ENCODE measurements around the gene RBFOX2. TPM values are rescaled to one million over a fixed set of nuclear protein-coding genes. Genes with fewer than 3 reads are reported as not detected.

RBFOX2 gene
- total RNA-seq, 1 experiment from 2014 or later: 81.1 TPM

DNA sequence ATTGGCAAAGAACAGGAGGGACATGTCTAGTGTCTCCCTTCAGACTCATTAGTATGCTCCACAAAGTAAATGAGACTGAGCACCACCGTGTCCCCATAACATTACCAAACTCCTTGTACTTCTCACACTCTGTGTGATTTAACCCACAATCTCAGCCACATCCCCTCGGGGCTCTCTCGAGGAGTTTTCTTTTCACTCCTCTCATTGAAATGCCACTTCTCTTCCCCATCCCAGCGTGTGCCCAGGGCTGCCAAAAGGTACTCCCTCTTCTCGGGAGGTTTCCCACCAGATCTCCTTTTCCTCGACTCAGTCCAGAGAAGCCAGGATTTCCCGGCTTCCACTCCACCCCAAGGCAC lies 1.1 kb downstream of the RBFOX2 start:
- H3K4me3 ChIP-seq (ENCODE audit: low read depth in 2 of 2, low read length in 2 of 2): peak overlapping the region; percentile 80 to 86
- ATAC-seq (no peak), DNase-seq (ENCODE audit: low read depth, low spot score) (no peak)
- peak overlapping the region; percentile 84 for H3K27ac ChIP-seq (ENCODE audit: low read length)
- no peaks in the 10 kb centered on the region; the same call in none of the 2 replicates for H3K36me3 ChIP-seq (ENCODE audit: control insufficient read depth, insufficient read depth, low read length)
- CTCF ChIA-PET: interaction anchor here (2.3 kb wide), 1 partner anchor 38 kb away, joined by 21 read pairs; no protein-coding TSS in a partner anchor
- H3K9me3 ChIP-seq (ENCODE audit: control insufficient read depth, insufficient read depth, low read depth, low read length): no peaks in the 10 kb centered on the region
- BruUV-seq (replicated peaks): TSS peak; percentile 80
- POLR2A ChIA-PET: no interaction called here
- in situ Hi-C loops (cut with HindIII; ENCODE audit: low pct_unique_long_range_greater_than_20kb, low sequenced_read_pairs): no loop called here
- H3K27me3 ChIP-seq (ENCODE audit: control insufficient read depth, insufficient read depth, low read length): no peaks in the 10 kb centered on the region
- intact Hi-C loops (cut with micrococcal nuclease; ENCODE audit: unreplicated experiment): no loop called here
- H3K4me1 ChIP-seq (ENCODE audit: control insufficient read depth, insufficient read depth, low read length): peaks cover 10% of the 10 kb centered on the region
- TF ChIP-seq, protein P1, sequence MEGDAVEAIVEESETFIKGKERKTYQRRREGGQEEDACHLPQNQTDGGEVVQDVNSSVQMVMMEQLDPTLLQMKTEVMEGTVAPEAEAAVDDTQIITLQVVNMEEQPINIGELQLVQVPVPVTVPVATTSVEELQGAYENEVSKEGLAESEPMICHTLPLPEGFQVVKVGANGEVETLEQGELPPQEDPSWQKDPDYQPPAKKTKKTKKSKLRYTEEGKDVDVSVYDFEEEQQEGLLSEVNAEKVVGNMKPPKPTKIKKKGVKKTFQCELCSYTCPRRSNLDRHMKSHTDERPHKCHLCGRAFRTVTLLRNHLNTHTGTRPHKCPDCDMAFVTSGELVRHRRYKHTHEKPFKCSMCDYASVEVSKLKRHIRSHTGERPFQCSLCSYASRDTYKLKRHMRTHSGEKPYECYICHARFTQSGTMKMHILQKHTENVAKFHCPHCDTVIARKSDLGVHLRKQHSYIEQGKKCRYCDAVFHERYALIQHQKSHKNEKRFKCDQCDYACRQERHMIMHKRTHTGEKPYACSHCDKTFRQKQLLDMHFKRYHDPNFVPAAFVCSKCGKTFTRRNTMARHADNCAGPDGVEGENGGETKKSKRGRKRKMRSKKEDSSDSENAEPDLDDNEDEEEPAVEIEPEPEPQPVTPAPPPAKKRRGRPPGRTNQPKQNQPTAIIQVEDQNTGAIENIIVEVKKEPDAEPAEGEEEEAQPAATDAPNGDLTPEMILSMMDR (IDR thresholded peaks at IDR 0.05): no peak
- TF ChIP-seq SIN3A (IDR thresholded peaks at IDR 0.05; ENCODE audit: borderline replicate concordance, insufficient read depth, low read depth, low read length) (no peak), TCF7L2 (IDR thresholded peaks at IDR 0.05; ENCODE audit: low read depth, low read length) (no peak), POLR2AphosphoS5 (IDR thresholded peaks at IDR 0.05; ENCODE audit: low read depth, low read length) (no peak)
- TF ChIP-seq, protein P2, sequence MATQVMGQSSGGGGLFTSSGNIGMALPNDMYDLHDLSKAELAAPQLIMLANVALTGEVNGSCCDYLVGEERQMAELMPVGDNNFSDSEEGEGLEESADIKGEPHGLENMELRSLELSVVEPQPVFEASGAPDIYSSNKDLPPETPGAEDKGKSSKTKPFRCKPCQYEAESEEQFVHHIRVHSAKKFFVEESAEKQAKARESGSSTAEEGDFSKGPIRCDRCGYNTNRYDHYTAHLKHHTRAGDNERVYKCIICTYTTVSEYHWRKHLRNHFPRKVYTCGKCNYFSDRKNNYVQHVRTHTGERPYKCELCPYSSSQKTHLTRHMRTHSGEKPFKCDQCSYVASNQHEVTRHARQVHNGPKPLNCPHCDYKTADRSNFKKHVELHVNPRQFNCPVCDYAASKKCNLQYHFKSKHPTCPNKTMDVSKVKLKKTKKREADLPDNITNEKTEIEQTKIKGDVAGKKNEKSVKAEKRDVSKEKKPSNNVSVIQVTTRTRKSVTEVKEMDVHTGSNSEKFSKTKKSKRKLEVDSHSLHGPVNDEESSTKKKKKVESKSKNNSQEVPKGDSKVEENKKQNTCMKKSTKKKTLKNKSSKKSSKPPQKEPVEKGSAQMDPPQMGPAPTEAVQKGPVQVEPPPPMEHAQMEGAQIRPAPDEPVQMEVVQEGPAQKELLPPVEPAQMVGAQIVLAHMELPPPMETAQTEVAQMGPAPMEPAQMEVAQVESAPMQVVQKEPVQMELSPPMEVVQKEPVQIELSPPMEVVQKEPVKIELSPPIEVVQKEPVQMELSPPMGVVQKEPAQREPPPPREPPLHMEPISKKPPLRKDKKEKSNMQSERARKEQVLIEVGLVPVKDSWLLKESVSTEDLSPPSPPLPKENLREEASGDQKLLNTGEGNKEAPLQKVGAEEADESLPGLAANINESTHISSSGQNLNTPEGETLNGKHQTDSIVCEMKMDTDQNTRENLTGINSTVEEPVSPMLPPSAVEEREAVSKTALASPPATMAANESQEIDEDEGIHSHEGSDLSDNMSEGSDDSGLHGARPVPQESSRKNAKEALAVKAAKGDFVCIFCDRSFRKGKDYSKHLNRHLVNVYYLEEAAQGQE (IDR thresholded peaks at IDR 0.05; ENCODE audit: insufficient read depth in 1 of 2, low read depth in 2 of 2, low read length in 1 of 2): no peak

DNA sequence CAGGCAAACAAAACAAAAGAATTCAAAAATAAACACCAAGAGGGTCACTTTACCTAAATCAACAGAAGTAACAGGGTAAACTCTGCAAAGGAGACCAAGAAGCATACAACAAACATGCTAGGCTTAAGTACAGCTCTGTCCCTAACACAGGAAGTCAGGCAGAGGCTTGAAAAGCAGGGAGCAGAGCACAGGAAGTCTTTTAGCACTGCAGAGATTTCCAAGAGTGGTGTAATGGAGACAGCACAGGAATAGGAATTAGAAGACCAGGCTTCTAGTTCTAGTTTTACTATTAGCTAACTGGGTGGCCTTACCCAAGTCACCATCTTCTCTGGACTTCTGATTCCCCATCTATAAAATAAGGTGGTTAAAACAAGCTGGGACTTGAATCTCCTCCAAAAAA lies 1.9 kb downstream of the RBFOX2 start:
- no peaks in the 10 kb centered on the region for H3K27me3 ChIP-seq (ENCODE audit: control insufficient read depth, insufficient read depth, low read length)
- peaks cover 10% of the 10 kb centered on the region for H3K4me1 ChIP-seq (ENCODE audit: control insufficient read depth, insufficient read depth, low read length)
- no TSS peak for BruUV-seq (replicated peaks)
- ChIA-PET CTCF (no interaction called here), POLR2A (interaction anchor here (0.8 kb wide), 1 partner anchor 36 kb away, joined by 9 read pairs; no protein-coding TSS in a partner anchor)
- intact Hi-C loops (cut with micrococcal nuclease; ENCODE audit: unreplicated experiment) (no loop called here), in situ Hi-C loops (cut with HindIII; ENCODE audit: low pct_unique_long_range_greater_than_20kb, low sequenced_read_pairs) (no loop called here)
- peak overlapping the region; percentile 84 for H3K27ac ChIP-seq (ENCODE audit: low read length)
- H3K4me3 ChIP-seq (ENCODE audit: low read depth in 2 of 2, low read length in 2 of 2): peak overlapping the region; percentile 80 to 86
- no peaks in the 10 kb centered on the region; the same call in none of the 2 replicates for H3K36me3 ChIP-seq (ENCODE audit: control insufficient read depth, insufficient read depth, low read length)
- H3K9me3 ChIP-seq (ENCODE audit: control insufficient read depth, insufficient read depth, low read depth, low read length): no peaks in the 10 kb centered on the region
- DNase-seq (ENCODE audit: low read depth, low spot score) (no peak), ATAC-seq (no peak)
- TF ChIP-seq, protein P1 (IDR thresholded peaks at IDR 0.05): no peak
- no peak for TF ChIP-seq TCF7L2 (IDR thresholded peaks at IDR 0.05; ENCODE audit: low read depth, low read length)
- TF ChIP-seq POLR2AphosphoS5 (IDR thresholded peaks at IDR 0.05; ENCODE audit: low read depth, low read length): no peak
- TF ChIP-seq SIN3A (IDR thresholded peaks at IDR 0.05; ENCODE audit: borderline replicate concordance, insufficient read depth, low read depth, low read length): no peak
- TF ChIP-seq, protein P2 (IDR thresholded peaks at IDR 0.05; ENCODE audit: insufficient read depth in 1 of 2, low read depth in 2 of 2, low read length in 1 of 2): no peak

All from Panc1 (cell line).